PC-9 (cell line): ENCODE data around the gene GPX3.

Experiments used
- CTCF ChIP-seq: fragments of 200-600 bp; sonication (generic); conservative IDR thresholded peaks from 2 replicates; pipeline ENCODE4 v1.6.1; 2017; ENCODE audit warnings: mixed run types, antibody characterized with exemption, mild to moderate bottlenecking, moderate library complexity
- EZH2 ChIP-seq: fragments of 200-600 bp; sonication (generic); IDR thresholded peaks from 2 replicates; pipeline ENCODE4 v1.8.0; 2017; ENCODE audit warnings: antibody characterized with exemption, low read depth

GRCh38 chr5:151006704-151007334 lies 13.6 kb upstream of the GPX3 start:
- no peak for TF ChIP-seq CTCF
- TF ChIP-seq EZH2 = no peak
